Stimulated activated memory B cell treated with anti-CD40 and anti-IgM and Interleukin-4, amounts not matched to agents 10 μg/mL and 1 μg/mL and 100 μg/mL, for 72 hours (primary cell): ENCODE data around the gene TRABD.

Experiments
- ATAC-seq: fragments of 150-1000 bp; cut with Tn5 transposase; 2 replicates; pipeline ENCODE4 v1.10.0; 2021
- H3K27ac Mint-ChIP-seq: one replicate; pipeline ENCODE4 v1.8.0; 2022; ENCODE audit warnings: mild to moderate bottlenecking, mixed read lengths
- H3K27me3 Mint-ChIP-seq: one replicate; pipeline ENCODE4 v1.8.0; 2022; ENCODE audit warnings: mixed read lengths
- H3K36me3 Mint-ChIP-seq: one replicate; pipeline ENCODE4 v1.8.0; 2022; ENCODE audit warnings: mixed read lengths
- H3K4me1 Mint-ChIP-seq: one replicate; pipeline ENCODE4 v1.8.0; 2022; ENCODE audit warnings: mixed read lengths
- H3K4me3 Mint-ChIP-seq: one replicate; pipeline ENCODE4 v1.8.0; 2022; ENCODE audit warnings: mild to moderate bottlenecking, moderate library complexity, mixed read lengths
- H3K9me3 Mint-ChIP-seq: one replicate; pipeline ENCODE4 v1.8.0; 2022; ENCODE audit warnings: mixed read lengths

TRABD gene

DNA sequence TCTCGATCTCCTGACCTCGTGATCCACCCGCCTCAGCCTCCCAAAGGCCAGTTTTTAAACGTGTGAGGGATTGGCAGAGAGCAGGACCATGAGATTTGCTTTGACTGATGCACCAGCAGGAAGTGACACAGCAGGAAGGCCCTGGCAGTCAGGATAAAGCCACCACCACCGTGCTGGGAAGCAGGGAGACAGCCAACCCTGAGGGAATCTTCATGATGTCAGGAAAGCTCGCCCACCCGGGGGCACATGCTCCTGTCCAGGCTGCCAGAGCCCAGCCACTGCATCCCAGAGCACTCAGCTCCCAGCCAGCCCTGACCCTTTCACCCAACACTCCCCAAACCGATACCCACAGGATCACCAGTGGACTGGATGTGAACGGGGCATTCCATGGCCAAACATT is 53.0 kb downstream of the TRABD start:
- Mint-ChIP-seq H3K4me1 (peaks cover 55% of the 10 kb centered on the region), H3K9me3 (peaks cover 3% of the 10 kb centered on the region), H3K27ac (no peak overlapping the region), H3K4me3 (no peak overlapping the region), H3K36me3 (peaks cover 29% of the 10 kb centered on the region), H3K27me3 (no peaks in the 10 kb centered on the region)
- no peak for ATAC-seq

DNA sequence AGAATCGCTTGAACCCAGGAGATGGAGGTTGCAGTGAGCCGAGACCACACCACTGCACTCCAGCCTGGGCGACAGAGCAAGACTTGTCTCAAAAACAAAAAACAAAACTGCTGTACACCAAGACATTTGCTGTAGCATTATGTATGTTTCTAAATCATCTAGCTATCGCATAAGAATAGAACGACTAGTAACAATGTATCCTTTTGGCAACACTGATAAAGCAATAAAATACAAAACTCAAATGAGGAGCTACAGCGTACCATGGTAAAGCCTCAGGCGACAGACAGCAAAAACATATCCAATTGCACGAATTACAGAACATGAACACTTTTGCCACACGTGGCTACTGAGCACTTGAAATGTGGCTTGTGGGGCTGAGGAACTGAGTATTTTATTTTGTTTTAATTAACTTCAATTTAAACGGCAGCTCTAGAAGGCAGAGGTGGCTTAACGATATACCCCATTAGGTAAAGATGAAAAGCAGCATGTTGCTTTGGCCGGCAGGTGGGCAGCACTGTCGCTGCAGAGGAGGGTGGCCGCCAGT is 56.8 kb downstream of the TRABD start:
- H3K27me3 Mint-ChIP-seq, result no peaks in the 10 kb centered on the region
- H3K9me3 Mint-ChIP-seq, result no peaks in the 10 kb centered on the region
- H3K27ac Mint-ChIP-seq, result peak overlapping the region; percentile 91
- H3K4me1 Mint-ChIP-seq, result peaks cover 46% of the 10 kb centered on the region
- no peak for ATAC-seq
- H3K4me3 Mint-ChIP-seq, result peak overlapping the region; percentile 93
- H3K36me3 Mint-ChIP-seq, result peaks cover 20% of the 10 kb centered on the region

GRCh38 chr22:50243685-50244419 is 58.1 kb downstream of the TRABD start:
- Mint-ChIP-seq H3K9me3 (no peaks in the 10 kb centered on the region), H3K4me1 (peaks cover 52% of the 10 kb centered on the region), H3K27me3 (no peaks in the 10 kb centered on the region), H3K36me3 (peaks cover 19% of the 10 kb centered on the region), H3K4me3 (peak overlapping the region; percentile 93), H3K27ac (peak overlapping the region; percentile 91)
- ATAC-seq, result no peak

- H3K4me3 Mint-ChIP-seq, result peak within 1 kb of the TSS; percentile 93
Measured at GRCh38 chr22:50244420-50245213, 58.9 kb downstream of the TRABD start, which contains the start of gene TUBGCP6. TSS of gene TUBGCP6 (minus strand) at chr22:50245023. CDS start at chr22:50244459, 564 bp downstream.

GRCh38 chr22:50245214-50246072 is 59.7 kb downstream of the TRABD start:
- Mint-ChIP-seq H3K9me3 (no peaks in the 10 kb centered on the region), H3K4me3 (peak overlapping the region; percentile 93), H3K4me1 (peaks cover 61% of the 10 kb centered on the region), H3K27me3 (no peaks in the 10 kb centered on the region), H3K36me3 (peaks cover 15% of the 10 kb centered on the region), H3K27ac (peak overlapping the region; percentile 91)
- ATAC-seq, result peak; percentile 55

More at GRCh38 chr22:50244420-50245213, 58.9 kb downstream of the TRABD start, which contains the start of gene TUBGCP6:
- Mint-ChIP-seq H3K4me1 (peaks cover 53% of the 10 kb centered on the region), H3K27me3 (no peaks in the 10 kb centered on the region), H3K9me3 (no peaks in the 10 kb centered on the region), H3K36me3 (peaks cover 19% of the 10 kb centered on the region), H3K27ac (peak within 1 kb of the TSS; percentile 91)
- ATAC-seq, result peak; percentile 94

GRCh38 chr22:50246242-50247175 is 60.8 kb downstream of the TRABD start:
- H3K9me3 Mint-ChIP-seq, result no peaks in the 10 kb centered on the region
- no peak for ATAC-seq

DNA sequence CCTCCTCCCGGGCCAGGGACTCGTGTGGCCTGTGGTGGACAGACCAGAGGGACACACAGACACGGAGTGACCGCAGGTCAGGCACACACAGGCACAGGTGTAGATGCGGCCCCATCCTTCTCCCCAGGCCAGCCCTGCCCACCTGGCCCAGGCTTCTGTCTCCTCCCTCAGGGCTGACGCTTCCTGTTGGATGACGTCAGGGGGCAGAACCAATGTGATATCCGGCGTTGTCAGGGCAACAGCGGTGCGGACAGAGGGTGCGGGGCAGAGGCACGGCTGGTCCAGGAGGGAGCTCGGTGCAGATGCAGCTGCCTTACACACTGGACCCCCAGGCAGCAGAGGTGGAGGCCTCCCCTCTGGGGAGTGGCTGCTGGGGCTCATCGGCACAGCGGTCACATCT is 62.0 kb downstream of the TRABD start:
- Mint-ChIP-seq H3K27ac (peak overlapping the region; percentile 68), H3K36me3 (peaks cover 15% of the 10 kb centered on the region), H3K4me1 (peaks cover 53% of the 10 kb centered on the region), H3K27me3 (no peaks in the 10 kb centered on the region), H3K9me3 (no peaks in the 10 kb centered on the region), H3K4me3 (peak overlapping the region; percentile 25)
- ATAC-seq, result no peak

More at GRCh38 chr22:50246242-50247175, 60.8 kb downstream of the TRABD start:
- H3K27me3 Mint-ChIP-seq, result no peaks in the 10 kb centered on the region
- H3K4me1 Mint-ChIP-seq, result peaks cover 56% of the 10 kb centered on the region
- peaks cover 15% of the 10 kb centered on the region for H3K36me3 Mint-ChIP-seq
- H3K27ac Mint-ChIP-seq, result peak overlapping the region; percentile 91
- peak overlapping the region; percentile 93 for H3K4me3 Mint-ChIP-seq

DNA sequence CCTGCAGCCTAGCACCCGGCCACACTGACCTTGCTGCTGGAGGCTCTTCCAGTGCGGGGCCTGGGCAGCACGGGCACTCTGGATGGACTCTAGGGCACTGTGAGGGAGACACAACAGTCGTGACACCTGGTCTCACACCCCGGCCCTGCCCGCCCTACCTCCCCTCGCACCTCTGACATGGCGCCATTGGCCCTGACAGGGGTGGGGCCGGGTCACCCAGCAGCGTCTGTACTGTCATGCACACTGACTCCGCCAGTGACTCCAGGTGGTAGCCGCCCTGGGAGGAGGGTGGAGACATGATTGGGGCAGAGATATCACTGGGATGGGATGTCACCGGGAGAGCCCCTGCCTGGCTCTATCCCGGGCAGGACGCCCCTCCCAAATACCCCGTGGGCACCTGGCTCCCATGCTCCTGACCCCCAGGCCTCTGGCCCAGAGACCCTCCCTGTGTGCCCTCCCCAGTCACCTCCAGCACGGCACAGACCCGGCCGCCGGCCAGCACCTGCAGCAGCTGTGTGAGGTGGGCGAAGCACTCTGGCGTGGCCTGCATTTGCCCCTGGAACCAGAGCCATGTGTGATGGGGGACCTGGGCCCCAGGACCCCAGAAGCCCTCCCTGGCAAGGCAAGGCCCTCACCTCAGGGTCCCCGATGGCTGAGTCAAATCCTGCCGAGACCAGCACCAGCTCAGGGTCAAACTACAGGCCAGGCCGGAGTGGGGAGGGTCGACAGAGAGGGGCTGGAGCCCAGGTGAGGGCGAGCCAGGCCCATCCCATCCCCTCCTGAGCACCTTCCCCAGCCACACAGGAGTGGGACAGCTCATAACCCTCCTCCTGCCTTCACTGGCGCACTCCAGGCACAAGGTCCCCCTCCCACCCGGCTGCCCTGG is 62.7 kb downstream of the TRABD start:
- Mint-ChIP-seq H3K27me3 (no peaks in the 10 kb centered on the region), H3K4me1 (peaks cover 46% of the 10 kb centered on the region), H3K27ac (peak overlapping the region; percentile 68), H3K9me3 (no peaks in the 10 kb centered on the region), H3K36me3 (peaks cover 15% of the 10 kb centered on the region), H3K4me3 (no peak overlapping the region)
- no peak for ATAC-seq
